Measurements from ENCODE around the gene COMMD1. TPM values are rescaled to one million over a fixed set of nuclear protein-coding genes. Genes with fewer than 3 reads are reported as not detected.
"Not testable (repeated sequence)": the region's sequence is repeated elsewhere in the genome, so short reads cannot be mapped to it uniquely, and the experiment has no call there.

The COMMD1 gene
- total RNA-seq, 4 donors from 2014 or later, result 51.8 to 78.6 (median 58.3) TPM

DNA sequence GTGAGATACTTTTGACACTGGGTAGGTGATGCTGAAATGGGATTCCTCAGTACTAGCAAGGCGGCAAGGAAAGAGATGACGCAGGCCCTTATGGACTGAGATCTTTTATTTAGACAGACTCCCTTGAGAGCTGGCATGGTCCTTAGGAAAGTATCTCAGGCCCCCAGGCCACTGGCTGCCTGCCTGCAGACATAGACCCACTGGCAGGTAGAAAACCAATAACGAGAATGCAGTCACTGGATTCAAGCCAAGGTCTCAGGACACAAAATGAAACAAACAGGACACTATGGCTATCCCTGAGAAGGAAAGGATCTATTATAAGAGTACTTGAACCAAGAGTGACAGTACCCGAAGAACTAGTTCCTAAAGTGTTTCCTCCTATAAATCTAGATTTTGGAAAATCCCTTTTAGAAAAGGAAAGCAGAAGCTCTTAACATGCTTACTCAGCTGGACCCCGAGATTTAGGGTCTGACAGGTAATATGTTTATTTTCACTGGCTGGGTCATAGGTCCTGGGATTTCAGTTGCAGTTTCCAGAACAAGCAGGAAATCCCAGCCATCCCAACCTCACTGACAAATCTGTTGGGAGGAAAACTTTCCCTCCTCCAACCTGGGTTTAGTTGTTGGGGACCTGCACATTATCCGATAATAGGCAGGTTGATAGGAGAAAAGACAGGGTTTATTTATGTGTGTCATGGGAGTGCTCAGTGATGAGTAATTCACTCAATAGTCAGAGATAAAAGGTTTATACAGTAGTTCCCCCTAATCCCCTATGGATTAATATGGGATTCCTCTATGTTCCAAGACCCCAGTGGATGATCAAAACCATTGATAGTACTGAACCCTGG lies 44.5 kb downstream of the COMMD1 start:
- no peak for ATAC-seq
- intact Hi-C loops (cut with DNase I; ENCODE audit: low total_unique reads), result no loop called here

DNA sequence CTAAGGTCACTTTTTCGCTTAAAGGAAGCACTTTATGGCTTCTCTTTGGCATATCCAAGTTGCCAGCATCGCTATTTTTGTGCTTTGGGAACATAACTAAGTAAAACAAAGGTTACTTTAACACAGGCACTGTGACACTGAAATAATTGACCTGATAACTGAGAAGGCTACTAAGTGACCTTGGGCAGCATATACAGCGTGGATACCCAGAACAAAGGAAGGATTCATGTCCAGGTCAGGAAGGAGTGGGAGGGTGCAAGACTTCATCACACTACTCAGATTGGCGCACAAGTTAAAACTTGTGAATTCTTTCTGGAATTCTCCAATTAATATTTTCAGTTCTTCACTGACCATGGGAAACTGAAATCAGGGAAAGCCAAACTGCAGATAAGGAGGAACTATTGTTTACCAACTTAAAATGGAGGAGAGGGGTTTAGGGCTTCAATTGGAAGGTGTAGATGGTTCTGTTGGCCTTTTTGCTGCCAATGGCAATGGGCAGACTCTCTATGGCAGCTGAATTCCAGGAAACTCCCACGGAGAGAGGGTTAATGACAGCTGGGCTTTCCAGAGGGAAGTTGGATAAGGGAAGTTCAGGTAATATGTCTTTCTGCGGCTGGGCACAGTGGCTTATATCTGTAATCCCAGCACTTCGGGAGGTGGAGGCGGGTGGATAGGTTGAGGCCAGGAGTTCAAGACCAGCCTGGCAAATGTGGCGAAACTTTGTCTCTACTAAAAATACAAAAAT lies 45.3 kb downstream of the COMMD1 start:
- in situ Hi-C loops (cut with MboI; ENCODE audit: low sequenced_read_pairs in 4 of 4) (no loop called here), intact Hi-C loops (cut with DNase I; ENCODE audit: low total_unique reads) (no loop called here)
- Histone ChIP-seq H3K27me3 (no peaks in the 10 kb centered on the region), H3K4me3 (no peak overlapping the region), H3K36me3 (no peaks in the 10 kb centered on the region), H3K27ac (no peak overlapping the region), H3K4me1 (peaks cover 6 to 8% of the 10 kb centered on the region in 2 donors), H3K9me3 (no peaks in the 10 kb centered on the region)
- no peak for DNase-seq
- TF ChIP-seq, protein P1, sequence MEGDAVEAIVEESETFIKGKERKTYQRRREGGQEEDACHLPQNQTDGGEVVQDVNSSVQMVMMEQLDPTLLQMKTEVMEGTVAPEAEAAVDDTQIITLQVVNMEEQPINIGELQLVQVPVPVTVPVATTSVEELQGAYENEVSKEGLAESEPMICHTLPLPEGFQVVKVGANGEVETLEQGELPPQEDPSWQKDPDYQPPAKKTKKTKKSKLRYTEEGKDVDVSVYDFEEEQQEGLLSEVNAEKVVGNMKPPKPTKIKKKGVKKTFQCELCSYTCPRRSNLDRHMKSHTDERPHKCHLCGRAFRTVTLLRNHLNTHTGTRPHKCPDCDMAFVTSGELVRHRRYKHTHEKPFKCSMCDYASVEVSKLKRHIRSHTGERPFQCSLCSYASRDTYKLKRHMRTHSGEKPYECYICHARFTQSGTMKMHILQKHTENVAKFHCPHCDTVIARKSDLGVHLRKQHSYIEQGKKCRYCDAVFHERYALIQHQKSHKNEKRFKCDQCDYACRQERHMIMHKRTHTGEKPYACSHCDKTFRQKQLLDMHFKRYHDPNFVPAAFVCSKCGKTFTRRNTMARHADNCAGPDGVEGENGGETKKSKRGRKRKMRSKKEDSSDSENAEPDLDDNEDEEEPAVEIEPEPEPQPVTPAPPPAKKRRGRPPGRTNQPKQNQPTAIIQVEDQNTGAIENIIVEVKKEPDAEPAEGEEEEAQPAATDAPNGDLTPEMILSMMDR (IDR thresholded peaks at IDR 0.05 in 4 of 5, conservative IDR thresholded peaks at IDR 0.05 in 1 of 5), result no peak
- no peak for TF ChIP-seq POLR2A (IDR thresholded peaks at IDR 0.05)
- no peak for ATAC-seq

More for the DNA sequence above, 44.5 kb downstream of the COMMD1 start:
- Histone ChIP-seq H3K27me3 (no peaks in the 10 kb centered on the region), H3K4me1 (peaks cover 6 to 8% of the 10 kb centered on the region in 2 donors), H3K4me3 (no peak overlapping the region), H3K36me3 (no peaks in the 10 kb centered on the region), H3K27ac (no peak overlapping the region), H3K9me3 (no peaks in the 10 kb centered on the region)
- TF ChIP-seq POLR2A (IDR thresholded peaks at IDR 0.05), result no peak
- TF ChIP-seq, protein P1 (IDR thresholded peaks at IDR 0.05 in 4 of 5, conservative IDR thresholded peaks at IDR 0.05 in 1 of 5), result no peak
- no peak for DNase-seq
- in situ Hi-C loops (cut with MboI; ENCODE audit: low sequenced_read_pairs in 4 of 4), result no loop called here

DNA sequence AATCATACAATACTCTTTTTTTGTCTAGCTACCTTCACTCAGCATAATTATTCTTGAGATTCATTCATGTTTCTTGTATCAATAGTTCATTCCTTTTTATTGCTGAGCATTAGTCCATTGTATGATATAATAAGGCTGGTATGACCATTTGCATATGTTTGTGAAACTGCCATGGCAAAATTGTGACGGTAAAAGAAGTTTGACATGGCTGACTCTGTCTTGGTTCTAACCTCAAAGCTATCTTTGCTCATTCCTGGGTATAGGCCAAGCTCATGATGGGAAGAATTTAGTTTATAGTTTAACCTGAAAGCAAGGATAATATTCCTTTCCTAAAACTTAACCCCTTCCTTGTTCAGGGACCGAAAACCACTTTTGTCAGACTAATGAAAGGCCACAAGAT lies 46.4 kb downstream of the COMMD1 start:
- no peaks in the 10 kb centered on the region for H3K27me3 ChIP-seq
- no peak overlapping the region for H3K27ac ChIP-seq
- H3K4me1 ChIP-seq, result peaks cover 6 to 8% of the 10 kb centered on the region in 2 donors
- no peak for ATAC-seq
- intact Hi-C loops (cut with DNase I; ENCODE audit: low total_unique reads) (no loop called here), in situ Hi-C loops (cut with MboI; ENCODE audit: low sequenced_read_pairs in 4 of 4) (no loop called here)
- no peaks in the 10 kb centered on the region for H3K9me3 ChIP-seq
- TF ChIP-seq, protein P1 (IDR thresholded peaks at IDR 0.05 in 4 of 5, conservative IDR thresholded peaks at IDR 0.05 in 1 of 5), result no peak
- no peak for TF ChIP-seq POLR2A (IDR thresholded peaks at IDR 0.05)
- H3K4me3 ChIP-seq, result no peak overlapping the region
- H3K36me3 ChIP-seq, result no peaks in the 10 kb centered on the region
- DNase-seq, result no peak

DNA sequence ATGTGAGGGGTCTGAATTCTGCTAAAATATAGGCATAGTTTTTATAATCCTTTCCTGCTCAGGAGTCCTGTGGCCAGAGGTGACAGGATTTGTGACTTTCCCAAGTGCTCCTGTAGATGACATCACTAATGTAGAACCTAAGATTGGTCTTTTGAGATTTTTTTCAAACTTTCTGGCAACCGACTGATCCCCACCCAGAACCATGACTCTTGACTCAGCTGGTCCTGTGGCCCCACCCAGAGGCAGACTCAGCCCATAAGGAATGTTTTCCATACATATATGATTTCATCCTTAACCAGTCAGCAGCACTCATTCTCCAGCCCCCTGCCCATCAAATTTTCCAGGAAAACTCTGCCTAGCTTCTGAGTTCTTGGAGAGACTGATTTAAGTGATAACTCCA lies 46.8 kb downstream of the COMMD1 start:
- TF ChIP-seq POLR2A (IDR thresholded peaks at IDR 0.05), result no peak
- TF ChIP-seq, protein P1 (IDR thresholded peaks at IDR 0.05 in 4 of 5, conservative IDR thresholded peaks at IDR 0.05 in 1 of 5), result no peak
- Histone ChIP-seq H3K27me3 (no peaks in the 10 kb centered on the region), H3K27ac (no peak overlapping the region), H3K9me3 (no peaks in the 10 kb centered on the region), H3K36me3 (no peaks in the 10 kb centered on the region), H3K4me1 (peaks cover 6 to 8% of the 10 kb centered on the region in 2 donors), H3K4me3 (no peak overlapping the region)
- DNase-seq (no peak), ATAC-seq (no peak)
- in situ Hi-C loops (cut with MboI; ENCODE audit: low sequenced_read_pairs in 4 of 4) (no loop called here), intact Hi-C loops (cut with DNase I; ENCODE audit: low total_unique reads) (no loop called here)

DNA sequence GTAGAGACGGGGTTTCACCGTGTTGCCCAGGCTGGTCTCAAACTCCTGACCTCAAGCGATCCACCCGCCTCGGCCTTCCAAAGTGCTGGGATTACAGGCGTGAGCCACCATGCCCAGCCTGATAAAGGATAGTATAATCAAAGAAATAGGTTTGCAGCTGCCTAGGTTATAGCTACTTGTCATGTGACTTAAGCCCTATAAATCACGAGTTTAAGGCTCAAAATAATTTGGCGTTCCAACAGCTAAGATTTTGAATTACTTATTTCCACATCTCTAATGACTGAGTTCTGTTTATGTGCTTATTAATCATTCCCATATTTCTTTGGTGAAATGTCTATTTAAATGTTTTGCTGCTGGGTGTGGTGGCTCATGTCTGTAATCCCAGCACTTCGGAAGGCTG lies 49.4 kb downstream of the COMMD1 start:
- ATAC-seq; intact Hi-C loops (cut with DNase I; ENCODE audit: low total_unique reads); DNase-seq; in situ Hi-C loops (cut with MboI; ENCODE audit: low sequenced_read_pairs in 4 of 4); H3K4me1 ChIP-seq; H3K36me3 ChIP-seq; H3K4me3 ChIP-seq; H3K27ac ChIP-seq; H3K9me3 ChIP-seq; H3K27me3 ChIP-seq: not testable (repeated sequence)

Measured in gastrocnemius medialis (tissue), 4 donors.